Heart right ventricle (tissue), 16 donors: ENCODE measurements around the gene RNH1. TPM values are rescaled to one million over a fixed set of nuclear protein-coding genes. Genes with fewer than 3 reads are reported as not detected.

Source experiments
- ATAC-seq, 8 donors: fragments of 200-7000 bp; cut with Tn5 transposase; one replicate each; pipeline ENCODE4 v1.9.1; 2020; ENCODE audit warnings: mild to moderate bottlenecking in 8 of 8, moderate library complexity in 8 of 8, moderate number of reproducible peaks in 1 of 8
- DNase-seq, 2 donors: peaks; one replicate each; pipeline ENCODE4 v3.0.0-alpha.2; 2020
- H3K27ac ChIP-seq, 10 donors: fragments of 200-600 bp; sonication (generic) in 2 of 10; one replicate each; pipeline versions ENCODE4 v1.5.0 to v1.8.0; 2020 to 2022; ENCODE audit warnings: mild to moderate bottlenecking in 3 of 10
- H3K27me3 ChIP-seq, 7 donors: fragments of 200-600 bp; one replicate each; pipeline ENCODE4 v1.8.0; 2021 to 2022; ENCODE audit warnings: mild to moderate bottlenecking in 2 of 7
- H3K36me3 ChIP-seq, 9 donors: fragments of 200-600 bp; sonication (generic) in 1 of 9; one replicate each; pipeline versions ENCODE4 v1.5.0 to v1.8.0; 2020 to 2022; ENCODE audit warnings: mild to moderate bottlenecking in 2 of 9
- H3K4me1 ChIP-seq, 9 donors: fragments of 200-600 bp; sonication (generic) in 1 of 9; one replicate each; pipeline versions ENCODE4 v1.5.0 to v1.8.0; 2020 to 2022; ENCODE audit warnings: mild to moderate bottlenecking in 4 of 9
- H3K4me3 ChIP-seq, 10 donors: fragments of 200-600 bp; sonication (generic) in 2 of 10; one replicate each; pipeline versions ENCODE4 v1.5.0 to v1.8.0; 2020 to 2022; ENCODE audit warnings: mild to moderate bottlenecking in 7 of 10, moderate library complexity in 2 of 10
- H3K9me3 ChIP-seq, 11 donors: fragments of 200-600 bp in 10 of 11; sonication (generic) in 2 of 11; one replicate each; pipeline versions ENCODE4 v1.5.0 to v1.8.0; 2013 to 2022; ENCODE audit warnings: mild to moderate bottlenecking in 2 of 11, control low read depth in 1 of 11, moderate library complexity in 1 of 11
- CTCF ChIP-seq, 9 donors: fragments of 200-600 bp; sonication (generic) in 2 of 9; IDR thresholded peaks; one replicate each; pipeline versions ENCODE4 v1.5.0 to v1.8.0; 2021 to 2022; ENCODE audit warnings: antibody characterized with exemption in 9 of 9, mild to moderate bottlenecking in 5 of 9, moderate library complexity in 1 of 9
- WGBS, 2 donors: extraction: QIAGEN DNeasy Blood & Tissue Kit; methylation state at CpG; one replicate each; pipeline ENCODE4 v1.1.7; 2013; ENCODE audit warnings: inconsistent platforms in 1 of 2; 5-methylcytosine and 5-hydroxymethylcytosine counted together
- intact Hi-C, 10 donors: fragments of 100-400 bp; cut with DNase I; formaldehyde crosslinking; loops; one replicate each; pipeline versions ENCODE4 v1.11.1 to v1.14.2; 2022
- polyA plus RNA-seq, 2 donors: library from polyadenylated mRNA; stranded (reverse); fragments of 200-250 nt; gene quantifications; one replicate each; pipeline ENCODE4 v1.2.3, GENCODE V29; 2013
- total RNA-seq, 10 donors: library from RNA; stranded (reverse); fragmentation: NEBNext Ultra II Directional in 3 of 10; extraction: Animal tissue kit (Norgen Biotek cat#: 25700) in 3 of 10; gene quantifications; one replicate each; pipeline versions ENCODE4 v1.2.1 to v1.2.4, GENCODE V29; 2021 to 2023
- donor health status: Arrhythmogenic right ventricular cardiomyopathy.
- donor health status: ischemic (EF 13 %, LVEDD 7.1; RV severe dilation, severe dysfunction).
- donor health status: healthy with polysubstance abuse.
- donor health status: DM: no; HTN: yes; CAD: no.
- donor health status: DM: no; HTN: no; CAD: no.
- donor health status: ischemic (EF 25% LVEDD 6.9; RV normal size, moderate dysfunction).
- donor health status: ischemic (EF 25% LVEDD 5.7; RV mildly dilated, moderate dysfunction).
- donor health status: healthy.
- donor health status: DM: yes; HTN: yes; CAD: no.
- donor health status: Ischemic cardiomyopathy.
- donor health status: ischemic (EF 35%, LVEDD 5.7; RV mildly dilated, moderate dysfunction).
- donor health status: nonischemic (EF 11% LVEDD 7.7; RV severe dilation, severe dysfunction).
- donor health status: DM: yes; HTN: yes; CAD: no.
- donor health status: PGD.
- donor health status: ischemic (EF 29% LVEDD 5.4; RV normal size, mild dysfunction).
- donor health status: nonischemic (EF 23%, LVEDD 6.1; RV moderate dilation, normal function).

RNH1 gene
- total and polyA plus RNA-seq, 12 donors: 37.4 to 221 (median 153) TPM

DNA sequence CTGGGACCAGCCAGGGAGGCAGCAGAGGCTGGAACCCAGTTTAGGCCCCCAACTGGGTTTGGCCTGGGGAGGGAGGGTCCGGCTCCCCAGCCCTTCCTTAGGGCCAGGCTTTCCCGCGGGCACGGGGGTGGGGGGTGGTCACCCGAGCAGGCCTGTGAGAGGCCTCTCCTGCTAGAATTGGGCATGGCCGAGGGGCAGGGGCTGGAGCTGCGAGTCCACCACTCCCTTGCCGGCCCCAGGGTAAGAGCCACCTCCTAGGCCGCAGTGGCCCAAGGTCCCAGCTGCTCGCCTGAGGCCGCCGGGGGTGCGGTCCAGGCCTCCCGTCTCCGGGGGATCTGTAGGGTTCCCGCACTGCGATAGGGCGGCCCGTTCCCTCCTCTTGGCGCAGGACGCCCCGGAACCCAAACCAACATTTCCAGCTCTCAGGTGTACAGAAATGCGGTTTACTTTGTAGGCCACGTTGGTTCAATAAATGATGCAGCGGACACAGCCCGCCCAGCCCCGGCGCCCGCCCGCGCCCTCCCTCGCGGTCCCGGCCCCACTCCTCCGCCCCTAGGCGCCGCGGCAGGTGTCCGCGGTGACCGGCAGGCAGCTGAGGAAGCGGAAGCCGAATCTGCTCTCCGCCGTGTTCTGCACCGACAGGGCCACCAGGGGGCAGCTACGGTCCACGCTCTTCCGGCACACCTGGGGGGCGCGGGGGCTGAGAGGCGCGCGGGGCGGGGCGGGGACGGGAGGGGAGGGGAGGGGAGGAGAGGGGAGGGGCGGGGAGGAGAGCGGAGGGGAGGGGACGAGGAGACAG lies 47.6 kb upstream of the RNH1 start:
- Histone ChIP-seq H3K4me3 (peak overlapping the region in 7 of 10 donors; percentile 11 to 44 (median 28)), H3K36me3 (no peaks in the 10 kb centered on the region), H3K27me3 (peaks cover 31 to 94% (median 77%) of the 10 kb centered on the region in 7 donors), H3K9me3 (no peaks in the 10 kb centered on the region), H3K4me1 (peaks cover 3 to 18% (median 13%) of the 10 kb centered on the region in 9 donors), H3K27ac (no peak overlapping the region)
- intact Hi-C loops: loop anchor here (1.0 to 5.0 kb wide), 5 partner anchors 168 to 174 kb away; no protein-coding TSS in a partner anchor
- peak in 1 of 2 donors; percentile 64 for DNase-seq
- ATAC-seq: peak in 7 of 8 donors; percentile 37 to 67 (median 57)
- 10 to 13% methylated on average over 43 to 53 of the region's 60 CpGs for WGBS, 2 donors
- TF ChIP-seq CTCF (IDR thresholded peaks at IDR 0.05): peak; percentile 21 to 68 (median 53)

GRCh38 chr11:553988-554340 lies 46.9 kb upstream of the RNH1 start:
- intact Hi-C loops: loop anchor here in 4 of 10 donors (2.0 to 5.0 kb wide), 3 partner anchors 168 to 175 kb away; no protein-coding TSS in a partner anchor
- Histone ChIP-seq H3K9me3 (no peaks in the 10 kb centered on the region), H3K4me3 (no peak overlapping the region), H3K36me3 (no peaks in the 10 kb centered on the region), H3K4me1 (peaks cover 3 to 18% (median 13%) of the 10 kb centered on the region in 9 donors), H3K27ac (no peak overlapping the region), H3K27me3 (peaks cover 31 to 89% (median 72%) of the 10 kb centered on the region in 7 donors)
- TF ChIP-seq CTCF (IDR thresholded peaks at IDR 0.05): no peak
- ATAC-seq (no peak), DNase-seq (no peak)
- 51 to 65% methylated on average over 9 to 11 of the region's 11 CpGs for WGBS, 2 donors

DNA sequence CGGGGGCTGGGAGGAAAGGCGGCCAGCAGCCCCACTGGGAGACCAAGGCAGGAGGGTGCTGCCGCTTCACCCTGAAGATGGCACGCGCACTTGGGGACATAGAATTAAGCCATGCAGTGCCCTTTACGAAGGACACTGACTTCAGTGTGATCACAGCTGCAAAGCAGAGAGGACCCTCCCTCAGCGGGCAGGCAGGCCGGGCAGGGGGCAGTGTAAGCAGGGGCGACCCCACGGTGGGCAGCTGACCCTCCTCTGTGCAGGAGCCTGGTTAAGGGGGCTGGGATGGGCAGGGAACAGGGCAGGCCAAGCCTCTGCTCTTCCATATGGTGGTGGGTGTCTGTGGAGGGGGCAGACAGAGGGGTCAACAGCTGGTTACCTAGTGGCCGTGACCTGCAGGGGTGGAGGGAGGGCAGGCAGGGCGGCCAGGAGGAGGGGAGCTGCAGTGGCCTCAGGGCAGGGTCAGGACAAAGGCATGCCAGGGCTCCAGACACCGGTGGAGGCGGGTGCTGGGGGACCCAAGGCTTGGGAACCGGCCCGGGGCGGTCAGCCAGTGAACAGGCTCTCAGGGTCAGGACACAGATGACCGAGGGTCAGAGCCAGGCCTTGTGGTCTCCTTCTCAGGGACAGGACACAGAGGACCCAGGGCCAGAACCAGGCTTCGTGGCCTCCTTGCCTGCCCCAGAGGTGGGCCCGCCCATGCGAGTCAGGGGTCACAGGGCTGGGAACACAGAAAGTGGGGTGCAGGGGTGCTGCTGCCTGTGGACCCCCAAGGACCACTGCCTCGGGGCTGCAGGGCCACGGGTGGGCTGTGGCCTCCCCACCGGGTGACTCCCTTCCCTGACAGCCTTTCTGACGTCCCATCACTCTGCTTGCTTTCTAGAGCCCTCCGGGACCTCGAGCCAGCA lies 46.3 kb upstream of the RNH1 start:
- Histone ChIP-seq H3K9me3 (no peaks in the 10 kb centered on the region), H3K4me1 (peaks cover 3 to 18% (median 13%) of the 10 kb centered on the region in 9 donors), H3K27ac (no peak overlapping the region), H3K27me3 (peaks cover 31 to 85% (median 68%) of the 10 kb centered on the region in 7 donors), H3K4me3 (no peak overlapping the region), H3K36me3 (no peaks in the 10 kb centered on the region)
- ATAC-seq (no peak), DNase-seq (no peak)
- no peak for TF ChIP-seq CTCF (IDR thresholded peaks at IDR 0.05)
- 86 to 89% methylated on average over 27 of the region's 27 CpGs for WGBS, 2 donors
- intact Hi-C loops: loop anchor here in 1 of 10 donors (5.0 kb wide), 1 partner anchor 169 kb away; no protein-coding TSS in a partner anchor

- DNase-seq (no peak), ATAC-seq (no peak)
- Histone ChIP-seq H3K4me1 (peaks cover 3 to 18% (median 13%) of the 10 kb centered on the region in 9 donors), H3K4me3 (no peak overlapping the region), H3K36me3 (no peaks in the 10 kb centered on the region), H3K27me3 (peaks cover 31 to 68% (median 50%) of the 10 kb centered on the region in 7 donors), H3K9me3 (no peaks in the 10 kb centered on the region), H3K27ac (no peak overlapping the region)
- WGBS, 2 donors: 80 to 89% methylated on average over 12 of the region's 12 CpGs
- no peak for TF ChIP-seq CTCF (IDR thresholded peaks at IDR 0.05)
- intact Hi-C loops: loop anchor here in 1 of 10 donors (5.0 kb wide), 1 partner anchor 171 kb away; no protein-coding TSS in a partner anchor
Measured at GRCh38 chr11:551596-551995, 44.6 kb upstream of the RNH1 start.
